ENCODE measurements around the gene ATXN2L. TPM values are rescaled to one million over a fixed set of nuclear protein-coding genes. Genes with fewer than 3 reads are reported as not detected.
A peak's percentile ranks its signal among the peaks of the same experiment; 100 is the strongest.

ATXN2L gene
- total and polyA plus RNA-seq, 2 of the 13 experiments (the other 11 are each of a cell fraction or from before 2014, with no cell fraction given): 40.8 to 55.1 TPM

- TF ChIP-seq ZFX (CRISPR knock-in tag; IDR thresholded peaks at IDR 0.05; ENCODE audit: low read depth): peak; percentile 87
- TF ChIP-seq THAP9 (CRISPR knock-in tag; IDR thresholded peaks at IDR 0.05; ENCODE audit: borderline replicate concordance): peak; percentile 90
- 0 out of 2 replicates have a peak, but pooled peaks have one; percentile 27 for TF ChIP-seq ZNF782 (CRISPR knock-in tag; IDR thresholded peaks at IDR 0.05; ENCODE audit: borderline replicate concordance)
- peak; percentile 83 for TF ChIP-seq ARHGAP35 (CRISPR knock-in tag; IDR thresholded peaks at IDR 0.05; ENCODE audit: borderline replicate concordance)
- TF ChIP-seq NCOA1 (CRISPR knock-in tag; IDR thresholded peaks at IDR 0.05): peak; percentile 36; the same call in 1 of the 2 replicates
- TF ChIP-seq, protein P1, sequence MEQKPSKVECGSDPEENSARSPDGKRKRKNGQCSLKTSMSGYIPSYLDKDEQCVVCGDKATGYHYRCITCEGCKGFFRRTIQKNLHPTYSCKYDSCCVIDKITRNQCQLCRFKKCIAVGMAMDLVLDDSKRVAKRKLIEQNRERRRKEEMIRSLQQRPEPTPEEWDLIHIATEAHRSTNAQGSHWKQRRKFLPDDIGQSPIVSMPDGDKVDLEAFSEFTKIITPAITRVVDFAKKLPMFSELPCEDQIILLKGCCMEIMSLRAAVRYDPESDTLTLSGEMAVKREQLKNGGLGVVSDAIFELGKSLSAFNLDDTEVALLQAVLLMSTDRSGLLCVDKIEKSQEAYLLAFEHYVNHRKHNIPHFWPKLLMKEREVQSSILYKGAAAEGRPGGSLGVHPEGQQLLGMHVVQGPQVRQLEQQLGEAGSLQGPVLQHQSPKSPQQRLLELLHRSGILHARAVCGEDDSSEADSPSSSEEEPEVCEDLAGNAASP (CRISPR knock-in tag; IDR thresholded peaks at IDR 0.05; ENCODE audit: borderline replicate concordance): peak; percentile 91
- peak; percentile 81; the same call in 1 of the 2 replicates for TF ChIP-seq PRMT3 (CRISPR knock-in tag; IDR thresholded peaks at IDR 0.05; ENCODE audit: borderline replicate concordance, low read depth)
- TF ChIP-seq, protein P2, sequence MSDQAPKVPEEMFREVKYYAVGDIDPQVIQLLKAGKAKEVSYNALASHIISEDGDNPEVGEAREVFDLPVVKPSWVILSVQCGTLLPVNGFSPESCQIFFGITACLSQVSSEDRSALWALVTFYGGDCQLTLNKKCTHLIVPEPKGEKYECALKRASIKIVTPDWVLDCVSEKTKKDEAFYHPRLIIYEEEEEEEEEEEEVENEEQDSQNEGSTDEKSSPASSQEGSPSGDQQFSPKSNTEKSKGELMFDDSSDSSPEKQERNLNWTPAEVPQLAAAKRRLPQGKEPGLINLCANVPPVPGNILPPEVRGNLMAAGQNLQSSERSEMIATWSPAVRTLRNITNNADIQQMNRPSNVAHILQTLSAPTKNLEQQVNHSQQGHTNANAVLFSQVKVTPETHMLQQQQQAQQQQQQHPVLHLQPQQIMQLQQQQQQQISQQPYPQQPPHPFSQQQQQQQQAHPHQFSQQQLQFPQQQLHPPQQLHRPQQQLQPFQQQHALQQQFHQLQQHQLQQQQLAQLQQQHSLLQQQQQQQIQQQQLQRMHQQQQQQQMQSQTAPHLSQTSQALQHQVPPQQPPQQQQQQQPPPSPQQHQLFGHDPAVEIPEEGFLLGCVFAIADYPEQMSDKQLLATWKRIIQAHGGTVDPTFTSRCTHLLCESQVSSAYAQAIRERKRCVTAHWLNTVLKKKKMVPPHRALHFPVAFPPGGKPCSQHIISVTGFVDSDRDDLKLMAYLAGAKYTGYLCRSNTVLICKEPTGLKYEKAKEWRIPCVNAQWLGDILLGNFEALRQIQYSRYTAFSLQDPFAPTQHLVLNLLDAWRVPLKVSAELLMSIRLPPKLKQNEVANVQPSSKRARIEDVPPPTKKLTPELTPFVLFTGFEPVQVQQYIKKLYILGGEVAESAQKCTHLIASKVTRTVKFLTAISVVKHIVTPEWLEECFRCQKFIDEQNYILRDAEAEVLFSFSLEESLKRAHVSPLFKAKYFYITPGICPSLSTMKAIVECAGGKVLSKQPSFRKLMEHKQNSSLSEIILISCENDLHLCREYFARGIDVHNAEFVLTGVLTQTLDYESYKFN (CRISPR knock-in tag; conservative IDR thresholded peaks at IDR 0.05): peak; percentile 69
- TF ChIP-seq CEBPG (CRISPR knock-in tag; IDR thresholded peaks at IDR 0.05): peak; percentile 63
- peak; percentile 100 for TF ChIP-seq KAT7 (CRISPR knock-in tag; IDR thresholded peaks at IDR 0.05; ENCODE audit: borderline replicate concordance)
- no peak for TF ChIP-seq TERF1 (CRISPR knock-in tag; IDR thresholded peaks at IDR 0.05)
- TF ChIP-seq CAMTA2 (CRISPR knock-in tag; IDR thresholded peaks at IDR 0.05; ENCODE audit: borderline replicate concordance): peak; percentile 96
- no peak; the same call in 1 of the 2 replicates for TF ChIP-seq ZNF816 (CRISPR knock-in tag; IDR thresholded peaks at IDR 0.05; ENCODE audit: borderline replicate concordance)
- no peak for TF ChIP-seq FIP1L1 (IDR thresholded peaks at IDR 0.05; ENCODE audit: borderline replicate concordance, insufficient read depth, low read depth, low read length)
These were observed at the start of gene ATXN2L (continued) for GRCh38 chr16:28822520-28823290.
